ENCODE data around the gene KRT73.

DNA sequence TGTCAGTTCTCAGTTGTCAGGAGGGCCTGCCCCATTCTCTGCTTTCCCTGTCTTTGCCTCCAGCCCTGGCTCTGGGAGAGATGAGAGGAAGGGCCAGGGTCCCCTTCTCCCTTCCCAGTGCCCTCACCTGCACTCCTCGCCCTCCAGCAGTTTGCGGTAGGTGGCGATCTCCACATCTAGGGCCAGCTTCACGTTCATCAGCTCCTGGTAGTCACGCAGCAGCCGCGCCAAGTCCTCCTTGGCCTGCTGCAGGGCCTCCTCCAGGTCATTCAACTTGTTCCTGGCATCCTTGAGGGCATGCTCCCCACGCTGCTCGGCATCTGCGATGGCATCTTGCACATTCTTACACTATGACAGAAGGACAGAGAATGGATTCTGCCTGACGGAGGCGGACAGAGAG is 28.3 kb upstream of the KRT73 start:
- no peak for TF ChIP-seq YY1 (IDR thresholded peaks at IDR 0.05; ENCODE audit: low read depth)
- TF ChIP-seq EP300 (IDR thresholded peaks at IDR 0.05; ENCODE audit: borderline replicate concordance) = no peak
- TF ChIP-seq, protein P1, sequence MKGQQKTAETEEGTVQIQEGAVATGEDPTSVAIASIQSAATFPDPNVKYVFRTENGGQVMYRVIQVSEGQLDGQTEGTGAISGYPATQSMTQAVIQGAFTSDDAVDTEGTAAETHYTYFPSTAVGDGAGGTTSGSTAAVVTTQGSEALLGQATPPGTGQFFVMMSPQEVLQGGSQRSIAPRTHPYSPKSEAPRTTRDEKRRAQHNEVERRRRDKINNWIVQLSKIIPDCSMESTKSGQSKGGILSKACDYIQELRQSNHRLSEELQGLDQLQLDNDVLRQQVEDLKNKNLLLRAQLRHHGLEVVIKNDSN (IDR thresholded peaks at IDR 0.05) = no peak
- no peak for TF ChIP-seq CREB1 (IDR thresholded peaks at IDR 0.05; ENCODE audit: low read depth)
- TF ChIP-seq RAD21 (IDR thresholded peaks at IDR 0.05; ENCODE audit: low read depth) = no peak
- TF ChIP-seq, protein P2, sequence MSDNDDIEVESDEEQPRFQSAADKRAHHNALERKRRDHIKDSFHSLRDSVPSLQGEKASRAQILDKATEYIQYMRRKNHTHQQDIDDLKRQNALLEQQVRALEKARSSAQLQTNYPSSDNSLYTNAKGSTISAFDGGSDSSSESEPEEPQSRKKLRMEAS (IDR thresholded peaks at IDR 0.05) = no peak
- TF ChIP-seq, protein P3, sequence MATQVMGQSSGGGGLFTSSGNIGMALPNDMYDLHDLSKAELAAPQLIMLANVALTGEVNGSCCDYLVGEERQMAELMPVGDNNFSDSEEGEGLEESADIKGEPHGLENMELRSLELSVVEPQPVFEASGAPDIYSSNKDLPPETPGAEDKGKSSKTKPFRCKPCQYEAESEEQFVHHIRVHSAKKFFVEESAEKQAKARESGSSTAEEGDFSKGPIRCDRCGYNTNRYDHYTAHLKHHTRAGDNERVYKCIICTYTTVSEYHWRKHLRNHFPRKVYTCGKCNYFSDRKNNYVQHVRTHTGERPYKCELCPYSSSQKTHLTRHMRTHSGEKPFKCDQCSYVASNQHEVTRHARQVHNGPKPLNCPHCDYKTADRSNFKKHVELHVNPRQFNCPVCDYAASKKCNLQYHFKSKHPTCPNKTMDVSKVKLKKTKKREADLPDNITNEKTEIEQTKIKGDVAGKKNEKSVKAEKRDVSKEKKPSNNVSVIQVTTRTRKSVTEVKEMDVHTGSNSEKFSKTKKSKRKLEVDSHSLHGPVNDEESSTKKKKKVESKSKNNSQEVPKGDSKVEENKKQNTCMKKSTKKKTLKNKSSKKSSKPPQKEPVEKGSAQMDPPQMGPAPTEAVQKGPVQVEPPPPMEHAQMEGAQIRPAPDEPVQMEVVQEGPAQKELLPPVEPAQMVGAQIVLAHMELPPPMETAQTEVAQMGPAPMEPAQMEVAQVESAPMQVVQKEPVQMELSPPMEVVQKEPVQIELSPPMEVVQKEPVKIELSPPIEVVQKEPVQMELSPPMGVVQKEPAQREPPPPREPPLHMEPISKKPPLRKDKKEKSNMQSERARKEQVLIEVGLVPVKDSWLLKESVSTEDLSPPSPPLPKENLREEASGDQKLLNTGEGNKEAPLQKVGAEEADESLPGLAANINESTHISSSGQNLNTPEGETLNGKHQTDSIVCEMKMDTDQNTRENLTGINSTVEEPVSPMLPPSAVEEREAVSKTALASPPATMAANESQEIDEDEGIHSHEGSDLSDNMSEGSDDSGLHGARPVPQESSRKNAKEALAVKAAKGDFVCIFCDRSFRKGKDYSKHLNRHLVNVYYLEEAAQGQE (IDR thresholded peaks at IDR 0.05; ENCODE audit: low read depth) = no peak

All from Ishikawa (cell line).